Esophagus squamous epithelium (tissue), 4 donors: ENCODE measurements around the gene FBXL5.

Source experiments
- POLR2A ChIP-seq, 4 donors: fragments of 450-650 bp; IDR thresholded peaks; one replicate each; pipeline ENCODE4 v1.6.1; 2017; ENCODE audit warnings: antibody characterized with exemption in 4 of 4, mild to moderate bottlenecking in 4 of 4, moderate library complexity in 3 of 4
- TF ChIP-seq, protein P1 (sequence below), 6 experiments: fragments of 450-650 bp in 4 of 6; fragments of 200-600 bp in 2 of 6; sonication (generic) in 2 of 6; IDR thresholded peaks; one replicate each; pipeline ENCODE4 v1.5.1; 2016 to 2019; ENCODE audit warnings: antibody characterized with exemption in 6 of 6, mild to moderate bottlenecking in 4 of 6, moderate library complexity in 4 of 6

DNA sequence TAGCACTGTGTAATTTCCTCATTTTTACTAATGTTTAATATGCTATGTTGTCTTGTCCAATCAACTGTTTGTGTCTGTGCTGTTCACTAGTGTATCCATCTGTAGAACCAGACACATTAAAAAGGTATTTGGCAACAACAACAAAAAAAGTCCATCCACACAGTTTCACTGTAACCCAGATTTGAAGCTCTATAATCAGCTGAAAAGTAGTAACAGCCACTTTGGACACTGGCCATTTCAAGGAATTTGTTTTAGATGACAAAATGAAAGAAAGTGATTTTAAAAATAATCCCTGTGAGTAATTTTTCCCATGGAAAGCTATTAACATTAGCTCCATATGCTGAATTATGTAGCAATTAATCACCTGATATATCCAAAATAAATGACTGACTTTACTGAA lies 2.2 kb upstream of the FBXL5 start:
- TF ChIP-seq, protein P1, sequence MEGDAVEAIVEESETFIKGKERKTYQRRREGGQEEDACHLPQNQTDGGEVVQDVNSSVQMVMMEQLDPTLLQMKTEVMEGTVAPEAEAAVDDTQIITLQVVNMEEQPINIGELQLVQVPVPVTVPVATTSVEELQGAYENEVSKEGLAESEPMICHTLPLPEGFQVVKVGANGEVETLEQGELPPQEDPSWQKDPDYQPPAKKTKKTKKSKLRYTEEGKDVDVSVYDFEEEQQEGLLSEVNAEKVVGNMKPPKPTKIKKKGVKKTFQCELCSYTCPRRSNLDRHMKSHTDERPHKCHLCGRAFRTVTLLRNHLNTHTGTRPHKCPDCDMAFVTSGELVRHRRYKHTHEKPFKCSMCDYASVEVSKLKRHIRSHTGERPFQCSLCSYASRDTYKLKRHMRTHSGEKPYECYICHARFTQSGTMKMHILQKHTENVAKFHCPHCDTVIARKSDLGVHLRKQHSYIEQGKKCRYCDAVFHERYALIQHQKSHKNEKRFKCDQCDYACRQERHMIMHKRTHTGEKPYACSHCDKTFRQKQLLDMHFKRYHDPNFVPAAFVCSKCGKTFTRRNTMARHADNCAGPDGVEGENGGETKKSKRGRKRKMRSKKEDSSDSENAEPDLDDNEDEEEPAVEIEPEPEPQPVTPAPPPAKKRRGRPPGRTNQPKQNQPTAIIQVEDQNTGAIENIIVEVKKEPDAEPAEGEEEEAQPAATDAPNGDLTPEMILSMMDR (IDR thresholded peaks at IDR 0.05) = no peak
- TF ChIP-seq POLR2A (IDR thresholded peaks at IDR 0.05) = no peak
